ENCODE measurements around the gene SLC9A4.

The SLC9A4 gene

GRCh38 chr2:102438578-102438977, 34.4 kb upstream of the SLC9A4 start:
- peaks cover 11 to 34% (median 25%) of the 10 kb centered on the region in 4 experiments for H3K4me1 ChIP-seq (ENCODE audit: control extremely low read depth in 1 of 4, control insufficient read depth in 4 of 4, insufficient read depth in 4 of 4, low read length in 3 of 4)
- H3K36me3 ChIP-seq (ENCODE audit: control insufficient read depth in 4 of 4, insufficient read depth in 4 of 4, low read length in 3 of 4): no peaks in the 10 kb centered on the region
- ChIA-PET CTCF (interaction anchor here (1.9 to 4.3 kb wide), 2 partner anchors 184 to 198 kb away, joined by 4 to 16 read pairs; no protein-coding TSS in a partner anchor), POLR2A (no interaction called here)
- no peaks in the 10 kb centered on the region for H3K9me3 ChIP-seq (ENCODE audit: control extremely low read depth in 1 of 5, control insufficient read depth in 4 of 5, insufficient read depth in 2 of 5, low read depth in 1 of 5, low read length in 4 of 5)
- H3K27me3 ChIP-seq (replicated peaks in 2 of 5; ENCODE audit: control insufficient read depth in 4 of 5, insufficient read depth in 5 of 5, low read length in 4 of 5): no peaks in the 10 kb centered on the region
- DNase-seq: no peak
- no peak overlapping the region for H3K4me3 ChIP-seq (ENCODE audit: control insufficient read depth in 1 of 7, extremely low read depth in 1 of 7, insufficient read depth in 4 of 7, low read depth in 2 of 7, low read length in 6 of 7)
- H3K27ac ChIP-seq (ENCODE audit: insufficient read depth in 1 of 2, low read depth in 1 of 2, low read length in 2 of 2, poor library complexity in 1 of 2, severe bottlenecking in 2 of 2): no peak overlapping the region
- WGBS (ENCODE audit: insufficient coverage): 100% methylated on average over 2 of the region's 2 CpGs

DNA sequence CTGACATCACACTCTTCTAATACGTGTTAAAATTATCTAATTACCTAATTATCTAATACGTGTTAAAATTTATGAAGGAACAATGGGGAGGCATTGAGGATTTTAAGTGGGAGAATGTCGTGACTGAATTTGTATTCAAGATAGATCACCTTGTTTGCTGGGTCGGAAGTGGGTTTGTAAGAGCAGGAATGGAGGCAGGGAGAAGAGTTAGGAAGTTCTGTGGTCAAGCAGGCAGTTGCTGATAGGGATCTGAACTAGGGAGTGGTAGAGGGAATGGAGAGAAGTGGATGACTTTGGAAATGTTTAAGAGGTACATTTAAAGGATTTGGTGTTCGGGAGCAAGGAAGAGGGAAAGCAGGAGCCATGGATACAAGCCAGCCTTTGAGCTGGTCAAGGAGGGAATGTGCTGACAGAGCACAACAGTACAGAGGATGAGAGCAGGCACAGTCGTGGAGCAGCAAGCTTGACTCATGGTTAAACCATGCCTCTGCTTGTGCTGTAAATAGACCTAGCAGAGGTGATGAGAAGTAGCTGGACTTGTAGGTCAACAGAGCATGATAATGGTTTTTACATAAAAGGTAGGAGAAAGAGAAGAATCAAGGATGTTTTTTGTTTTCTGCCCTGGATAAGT, 33.8 kb upstream of the SLC9A4 start:
- no peaks in the 10 kb centered on the region for H3K36me3 ChIP-seq (ENCODE audit: control insufficient read depth in 4 of 4, insufficient read depth in 4 of 4, low read length in 3 of 4)
- POLR2A ChIA-PET: no interaction called here
- peaks cover 11 to 34% (median 25%) of the 10 kb centered on the region in 4 experiments for H3K4me1 ChIP-seq (ENCODE audit: control extremely low read depth in 1 of 4, control insufficient read depth in 4 of 4, insufficient read depth in 4 of 4, low read length in 3 of 4)
- CTCF ChIA-PET: interaction anchor here (1.9 to 4.3 kb wide), 2 partner anchors 185 to 199 kb away, joined by 4 to 16 read pairs; no protein-coding TSS in a partner anchor
- DNase-seq: no peak
- no peaks in the 10 kb centered on the region for H3K9me3 ChIP-seq (ENCODE audit: control extremely low read depth in 1 of 5, control insufficient read depth in 4 of 5, insufficient read depth in 2 of 5, low read depth in 1 of 5, low read length in 4 of 5)
- 43% methylated on average over 4 of the region's 6 CpGs for WGBS (ENCODE audit: insufficient coverage)
- no peak overlapping the region for H3K27ac ChIP-seq (ENCODE audit: insufficient read depth in 1 of 2, low read depth in 1 of 2, low read length in 2 of 2, poor library complexity in 1 of 2, severe bottlenecking in 2 of 2)
- H3K27me3 ChIP-seq (replicated peaks in 2 of 5; ENCODE audit: control insufficient read depth in 4 of 5, insufficient read depth in 5 of 5, low read length in 4 of 5): no peaks in the 10 kb centered on the region
- no peak overlapping the region for H3K4me3 ChIP-seq (ENCODE audit: control insufficient read depth in 1 of 7, extremely low read depth in 1 of 7, insufficient read depth in 4 of 7, low read depth in 2 of 7, low read length in 6 of 7)

DNA sequence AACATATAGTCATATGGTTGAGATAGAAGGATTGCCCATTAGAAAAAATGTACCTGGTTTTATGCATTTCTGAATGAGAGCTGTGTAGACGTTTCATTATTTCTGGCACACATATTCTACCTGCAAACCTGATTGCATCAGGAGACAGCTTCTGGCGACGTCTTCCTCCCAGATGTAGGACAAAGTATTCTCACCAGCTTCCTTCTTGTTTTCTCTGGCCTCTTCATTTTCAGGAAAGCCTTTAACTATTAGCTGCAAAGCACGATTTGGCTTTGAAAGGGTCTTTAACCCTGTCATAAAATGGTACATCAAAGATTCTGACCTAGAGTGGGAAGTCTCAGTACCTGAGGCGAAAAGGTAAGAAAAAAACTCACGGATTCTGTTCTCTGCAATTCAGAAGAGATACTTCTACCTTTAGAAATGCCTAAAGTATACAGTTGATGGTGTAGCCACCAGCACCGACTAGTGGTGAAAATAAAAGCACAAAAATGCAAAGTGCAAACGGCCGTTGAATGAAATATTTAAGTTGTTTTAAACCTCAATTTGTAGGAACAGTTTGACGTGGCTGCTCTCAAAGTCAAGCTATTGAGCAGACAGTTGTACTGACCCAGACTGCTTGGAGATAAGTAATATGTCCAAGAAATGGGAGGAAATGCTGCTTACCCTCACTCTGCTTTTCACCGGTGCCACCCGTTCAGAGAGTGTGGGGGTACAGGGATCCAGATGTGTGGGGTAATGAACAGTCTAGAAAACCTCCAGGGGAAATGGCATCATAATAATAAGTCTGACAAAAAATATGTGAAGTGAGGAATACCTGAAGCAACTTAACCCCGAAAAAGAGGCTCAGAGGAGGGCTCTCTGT, 29.8 kb upstream of the SLC9A4 start:
- ChIA-PET CTCF (interaction anchor here (0.7 to 9.2 kb wide), 31 partner anchors 9 to 562 kb away, joined by 3 to 82 read pairs (median 5); partner anchors contain the start of genes IL18R1 and IL18RAP), POLR2A (no interaction called here)
- peak; percentile 53 to 69 (median 59) for DNase-seq
- peaks cover 4 to 15% (median 5%) of the 10 kb centered on the region in 4 experiments for H3K4me1 ChIP-seq (ENCODE audit: control extremely low read depth in 1 of 4, control insufficient read depth in 4 of 4, insufficient read depth in 4 of 4, low read length in 3 of 4)
- no peaks in the 10 kb centered on the region for H3K36me3 ChIP-seq (ENCODE audit: control insufficient read depth in 4 of 4, insufficient read depth in 4 of 4, low read length in 3 of 4)
- 30% methylated on average over 11 of the region's 13 CpGs for WGBS (ENCODE audit: insufficient coverage)
- no peaks in the 10 kb centered on the region for H3K9me3 ChIP-seq (ENCODE audit: control extremely low read depth in 1 of 5, control insufficient read depth in 4 of 5, insufficient read depth in 2 of 5, low read depth in 1 of 5, low read length in 4 of 5)
- peak overlapping the region in 1 of 7 experiments; percentile 49 for H3K4me3 ChIP-seq (ENCODE audit: control insufficient read depth in 1 of 7, extremely low read depth in 1 of 7, insufficient read depth in 4 of 7, low read depth in 2 of 7, low read length in 6 of 7)
- no peak overlapping the region for H3K27ac ChIP-seq (ENCODE audit: insufficient read depth in 1 of 2, low read depth in 1 of 2, low read length in 2 of 2, poor library complexity in 1 of 2, severe bottlenecking in 2 of 2)
- no peaks in the 10 kb centered on the region for H3K27me3 ChIP-seq (replicated peaks in 2 of 5; ENCODE audit: control insufficient read depth in 4 of 5, insufficient read depth in 5 of 5, low read length in 4 of 5)

- no peak overlapping the region for H3K4me3 ChIP-seq (ENCODE audit: control insufficient read depth in 1 of 7, extremely low read depth in 1 of 7, insufficient read depth in 4 of 7, low read depth in 2 of 7, low read length in 6 of 7)
- no peaks in the 10 kb centered on the region for H3K27me3 ChIP-seq (replicated peaks in 2 of 5; ENCODE audit: control insufficient read depth in 4 of 5, insufficient read depth in 5 of 5, low read length in 4 of 5)
- ChIA-PET CTCF (interaction anchor here (0.8 to 9.2 kb wide), 20 partner anchors 10 to 564 kb away, joined by 3 to 82 read pairs (median 6); no protein-coding TSS in a partner anchor), POLR2A (no interaction called here)
- H3K36me3 ChIP-seq (ENCODE audit: control insufficient read depth in 4 of 4, insufficient read depth in 4 of 4, low read length in 3 of 4): no peaks in the 10 kb centered on the region
- H3K4me1 ChIP-seq (ENCODE audit: control extremely low read depth in 1 of 4, control insufficient read depth in 4 of 4, insufficient read depth in 4 of 4, low read length in 3 of 4): peaks cover 4 to 9% (median 5%) of the 10 kb centered on the region in 4 experiments
- no peaks in the 10 kb centered on the region for H3K9me3 ChIP-seq (ENCODE audit: control extremely low read depth in 1 of 5, control insufficient read depth in 4 of 5, insufficient read depth in 2 of 5, low read depth in 1 of 5, low read length in 4 of 5)
- H3K27ac ChIP-seq (ENCODE audit: insufficient read depth in 1 of 2, low read depth in 1 of 2, low read length in 2 of 2, poor library complexity in 1 of 2, severe bottlenecking in 2 of 2): no peak overlapping the region
- no CpG with 5 or more reads among the region's 3 CpGs for WGBS (ENCODE audit: insufficient coverage)
- DNase-seq: no peak
Observed at GRCh38 chr2:102444233-102444632, 28.8 kb upstream of the SLC9A4 start.

GRCh38 chr2:102446936-102447335, 26.1 kb upstream of the SLC9A4 start:
- Histone ChIP-seq H3K4me3 (ENCODE audit: control insufficient read depth in 1 of 7, extremely low read depth in 1 of 7, insufficient read depth in 4 of 7, low read depth in 2 of 7, low read length in 6 of 7) (no peak overlapping the region), H3K4me1 (ENCODE audit: control extremely low read depth in 1 of 4, control insufficient read depth in 4 of 4, insufficient read depth in 4 of 4, low read length in 3 of 4) (peaks cover 4 to 8% (median 5%) of the 10 kb centered on the region in 4 experiments), H3K27me3 (replicated peaks in 2 of 5; ENCODE audit: control insufficient read depth in 4 of 5, insufficient read depth in 5 of 5, low read length in 4 of 5) (no peaks in the 10 kb centered on the region), H3K36me3 (ENCODE audit: control insufficient read depth in 4 of 4, insufficient read depth in 4 of 4, low read length in 3 of 4) (no peaks in the 10 kb centered on the region), H3K9me3 (ENCODE audit: control extremely low read depth in 1 of 5, control insufficient read depth in 4 of 5, insufficient read depth in 2 of 5, low read depth in 1 of 5, low read length in 4 of 5) (no peaks in the 10 kb centered on the region), H3K27ac (ENCODE audit: insufficient read depth in 1 of 2, low read depth in 1 of 2, low read length in 2 of 2, poor library complexity in 1 of 2, severe bottlenecking in 2 of 2) (no peak overlapping the region)
- DNase-seq: no peak
- WGBS (ENCODE audit: insufficient coverage): 98% methylated on average over 6 of the region's 9 CpGs
- CTCF ChIA-PET: interaction anchor here (1.4 to 9.2 kb wide), 4 partner anchors 9 to 206 kb away, joined by 4 to 82 read pairs (median 18); no protein-coding TSS in a partner anchor
- POLR2A ChIA-PET: no interaction called here

GRCh38 chr2:102449370-102449974, 23.6 kb upstream of the SLC9A4 start:
- ChIA-PET CTCF (interaction anchor here (1.1 to 9.2 kb wide), 10 partner anchors 13 to 565 kb away, joined by 3 to 82 read pairs (median 4); partner anchors contain the start of gene IL18RAP), POLR2A (no interaction called here)
- H3K27me3 ChIP-seq (replicated peaks in 2 of 5; ENCODE audit: control insufficient read depth in 4 of 5, insufficient read depth in 5 of 5, low read length in 4 of 5): no peaks in the 10 kb centered on the region
- peaks cover 0 to 10% (median 3%) of the 10 kb centered on the region in 4 experiments for H3K4me1 ChIP-seq (ENCODE audit: control extremely low read depth in 1 of 4, control insufficient read depth in 4 of 4, insufficient read depth in 4 of 4, low read length in 3 of 4)
- peak; percentile 48 to 79 (median 69) for DNase-seq
- H3K4me3 ChIP-seq (ENCODE audit: control insufficient read depth in 1 of 7, extremely low read depth in 1 of 7, insufficient read depth in 4 of 7, low read depth in 2 of 7, low read length in 6 of 7): no peak overlapping the region
- no peak overlapping the region for H3K27ac ChIP-seq (ENCODE audit: insufficient read depth in 1 of 2, low read depth in 1 of 2, low read length in 2 of 2, poor library complexity in 1 of 2, severe bottlenecking in 2 of 2)
- H3K36me3 ChIP-seq (ENCODE audit: control insufficient read depth in 4 of 4, insufficient read depth in 4 of 4, low read length in 3 of 4): no peaks in the 10 kb centered on the region
- no peaks in the 10 kb centered on the region for H3K9me3 ChIP-seq (ENCODE audit: control extremely low read depth in 1 of 5, control insufficient read depth in 4 of 5, insufficient read depth in 2 of 5, low read depth in 1 of 5, low read length in 4 of 5)
- WGBS (ENCODE audit: insufficient coverage): no CpG with 5 or more reads among the region's 1 CpG
